ENCODE data around the gene SMTNL2. TPM values are rescaled to one million over a fixed set of nuclear protein-coding genes. Genes with fewer than 3 reads are reported as not detected.
"Not testable (repeated sequence)": the region's sequence is repeated elsewhere in the genome, so short reads cannot be mapped to it uniquely, and the experiment has no call there.

Gene SMTNL2
- total RNA-seq, 2 experiments from 2014 or later = not detected

GRCh38 chr17:4583206-4583605 is 1.1 kb upstream of the SMTNL2 start:
- Mint-ChIP-seq H3K9me3 (no peaks in the 10 kb centered on the region), H3K27me3 (peaks cover 48% of the 10 kb centered on the region), H3K27ac (no peak overlapping the region), H3K4me3 (no peak overlapping the region), H3K36me3 (no peaks in the 10 kb centered on the region), H3K4me1 (peaks cover 4% of the 10 kb centered on the region)
- DNase-seq = no peak

DNA sequence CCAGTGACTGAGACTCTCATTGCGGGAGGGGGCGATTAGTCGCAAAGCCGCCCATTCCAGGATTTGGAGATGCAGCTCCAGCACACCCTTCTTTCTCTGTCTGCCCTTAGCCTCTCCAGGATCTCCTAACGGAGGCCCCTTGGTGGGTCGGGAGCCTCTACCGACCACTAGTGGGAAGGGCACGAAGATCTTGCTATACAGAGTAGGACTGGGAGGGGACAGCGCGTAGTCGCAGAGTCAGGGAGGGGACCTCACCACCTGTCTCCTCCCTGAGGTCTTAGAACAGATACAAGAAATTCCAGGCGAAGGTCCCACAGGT is 588 bp upstream of the SMTNL2 start:
- DNase-seq = peak; percentile 25
- H3K27me3 Mint-ChIP-seq = peaks cover 48% of the 10 kb centered on the region
- peak overlapping the region; percentile 63 for H3K4me3 Mint-ChIP-seq
- H3K4me1 Mint-ChIP-seq = peaks cover 4% of the 10 kb centered on the region
- no peaks in the 10 kb centered on the region for H3K36me3 Mint-ChIP-seq
- H3K9me3 Mint-ChIP-seq = no peaks in the 10 kb centered on the region
- no peak overlapping the region for H3K27ac Mint-ChIP-seq

DNA sequence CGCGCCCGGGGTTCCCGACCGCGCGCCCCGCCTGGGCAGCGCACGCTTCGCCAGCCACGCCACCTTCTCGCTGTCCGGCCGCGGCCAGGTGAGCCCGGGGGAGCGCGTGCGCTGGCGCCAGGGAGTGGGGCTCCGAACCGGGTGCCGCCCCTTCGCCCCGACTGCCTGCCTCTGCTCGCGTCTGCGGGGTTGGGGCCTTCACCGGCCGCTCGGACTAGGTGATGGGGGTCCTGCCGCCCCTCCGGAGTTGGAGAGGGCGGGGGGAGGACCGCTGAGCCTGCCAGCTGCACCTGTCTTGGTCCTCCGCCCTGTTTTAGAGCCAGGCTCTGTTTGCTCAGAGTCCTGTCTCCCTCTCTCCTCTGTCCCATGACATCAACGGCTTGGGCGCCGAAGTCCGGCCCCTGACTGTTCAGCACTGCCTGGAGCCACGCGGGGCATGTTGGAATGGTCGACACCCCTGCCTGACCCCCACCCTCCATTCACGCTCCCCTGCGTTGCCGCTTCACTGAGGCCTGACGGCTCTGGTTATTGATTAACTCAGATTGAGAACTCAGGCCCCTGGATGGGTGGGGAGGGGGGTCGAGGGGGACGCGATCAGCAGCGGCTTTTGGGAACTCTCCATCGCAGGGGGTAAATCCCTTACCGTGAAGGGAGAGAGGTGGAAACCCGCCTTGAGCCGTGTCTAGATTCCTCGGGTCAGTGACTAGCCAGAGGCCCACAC is 748 bp downstream of the SMTNL2 start:
- no peak overlapping the region for H3K27ac Mint-ChIP-seq
- no peak for DNase-seq
- no peaks in the 10 kb centered on the region for H3K9me3 Mint-ChIP-seq
- peaks cover 48% of the 10 kb centered on the region for H3K27me3 Mint-ChIP-seq
- no peaks in the 10 kb centered on the region for H3K36me3 Mint-ChIP-seq
- H3K4me1 Mint-ChIP-seq = peaks cover 4% of the 10 kb centered on the region
- H3K4me3 Mint-ChIP-seq = peak overlapping the region; percentile 25

DNA sequence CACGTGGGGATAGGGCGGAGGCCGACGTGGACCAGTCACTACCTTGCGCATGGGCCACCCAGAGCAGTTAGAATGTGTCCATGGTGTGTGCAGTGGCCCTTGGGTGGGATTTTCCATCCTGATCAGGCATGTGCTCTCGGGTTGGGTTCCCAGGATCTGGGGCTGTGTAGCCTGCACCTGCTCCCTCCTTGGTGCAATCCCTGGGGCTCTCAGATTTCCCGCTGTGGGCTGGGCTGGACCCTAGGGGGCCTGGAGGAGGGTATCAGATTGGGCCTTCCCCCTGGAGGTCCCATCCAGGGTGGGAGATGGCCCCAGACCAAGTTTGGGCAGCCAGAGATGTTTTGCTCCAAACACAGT is 1.3 kb downstream of the SMTNL2 start:
- no peak for DNase-seq
- Mint-ChIP-seq H3K4me1 (peaks cover 4% of the 10 kb centered on the region), H3K27ac (no peak overlapping the region), H3K36me3 (no peaks in the 10 kb centered on the region), H3K27me3 (peaks cover 48% of the 10 kb centered on the region), H3K9me3 (no peaks in the 10 kb centered on the region), H3K4me3 (no peak overlapping the region)

DNA sequence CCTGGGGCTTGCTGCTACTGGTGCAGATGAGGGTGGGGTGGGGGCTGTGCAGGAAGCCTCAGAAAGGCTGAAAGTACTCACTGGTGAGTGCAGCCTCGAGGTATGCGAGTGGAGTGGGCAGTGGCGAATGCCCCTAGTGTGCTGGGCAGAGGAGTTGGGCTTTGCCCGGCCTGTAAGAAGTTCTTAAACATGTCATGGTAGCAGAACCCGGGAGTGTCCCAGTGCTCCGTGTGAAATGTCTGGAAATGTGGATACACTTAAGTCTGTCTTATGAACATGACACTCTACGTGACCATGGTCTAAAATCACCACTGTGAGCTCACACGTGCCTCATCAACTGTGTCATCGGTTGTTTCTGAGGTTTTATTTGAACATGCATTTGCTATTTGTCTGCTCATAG is 1.7 kb downstream of the SMTNL2 start:
- no peak for DNase-seq
- H3K9me3 Mint-ChIP-seq = no peaks in the 10 kb centered on the region
- no peak overlapping the region for H3K4me3 Mint-ChIP-seq
- no peaks in the 10 kb centered on the region for H3K36me3 Mint-ChIP-seq
- peaks cover 4% of the 10 kb centered on the region for H3K4me1 Mint-ChIP-seq
- no peak overlapping the region for H3K27ac Mint-ChIP-seq
- H3K27me3 Mint-ChIP-seq = peaks cover 45% of the 10 kb centered on the region

- no peak for DNase-seq
- Mint-ChIP-seq H3K4me3 (no peak overlapping the region), H3K9me3 (no peaks in the 10 kb centered on the region), H3K27ac (no peak overlapping the region), H3K27me3 (peaks cover 34% of the 10 kb centered on the region), H3K4me1 (peaks cover 4% of the 10 kb centered on the region), H3K36me3 (no peaks in the 10 kb centered on the region)
Measured at GRCh38 chr17:4587195-4587594, 2.9 kb downstream of the SMTNL2 start.

- H3K4me3 Mint-ChIP-seq = no peak overlapping the region
- H3K27me3 Mint-ChIP-seq = peaks cover 29% of the 10 kb centered on the region
- no peak overlapping the region for H3K27ac Mint-ChIP-seq
- DNase-seq = no peak
- no peaks in the 10 kb centered on the region for H3K9me3 Mint-ChIP-seq
- peaks cover 4% of the 10 kb centered on the region for H3K4me1 Mint-ChIP-seq
- H3K36me3 Mint-ChIP-seq = no peaks in the 10 kb centered on the region
Measured at GRCh38 chr17:4587803-4588202, 3.5 kb downstream of the SMTNL2 start.

DNA sequence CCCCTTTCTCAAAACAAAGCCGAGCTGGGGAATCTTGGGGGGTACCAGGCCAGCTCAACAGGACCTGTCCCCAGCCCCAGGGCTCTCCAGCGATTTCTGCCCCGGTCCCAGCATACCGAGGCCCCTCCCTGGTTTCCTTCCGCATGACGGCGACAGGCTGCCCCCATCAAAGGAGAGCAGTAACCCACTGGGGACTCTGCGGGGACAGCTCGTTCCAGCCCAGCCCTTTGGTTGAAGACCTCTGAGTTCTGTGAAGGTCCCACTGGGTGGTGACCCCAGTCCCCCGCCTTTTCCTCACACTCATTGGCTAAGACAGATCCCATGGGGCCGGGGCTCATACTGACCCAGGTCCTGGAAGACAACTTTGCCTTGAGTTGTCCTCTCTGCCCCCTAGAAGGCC is 4.1 kb downstream of the SMTNL2 start:
- Mint-ChIP-seq H3K4me1 (peaks cover 4% of the 10 kb centered on the region), H3K36me3 (no peaks in the 10 kb centered on the region), H3K4me3 (no peak overlapping the region), H3K27ac (no peak overlapping the region), H3K9me3 (no peaks in the 10 kb centered on the region), H3K27me3 (peaks cover 23% of the 10 kb centered on the region)
- no peak for DNase-seq

DNA sequence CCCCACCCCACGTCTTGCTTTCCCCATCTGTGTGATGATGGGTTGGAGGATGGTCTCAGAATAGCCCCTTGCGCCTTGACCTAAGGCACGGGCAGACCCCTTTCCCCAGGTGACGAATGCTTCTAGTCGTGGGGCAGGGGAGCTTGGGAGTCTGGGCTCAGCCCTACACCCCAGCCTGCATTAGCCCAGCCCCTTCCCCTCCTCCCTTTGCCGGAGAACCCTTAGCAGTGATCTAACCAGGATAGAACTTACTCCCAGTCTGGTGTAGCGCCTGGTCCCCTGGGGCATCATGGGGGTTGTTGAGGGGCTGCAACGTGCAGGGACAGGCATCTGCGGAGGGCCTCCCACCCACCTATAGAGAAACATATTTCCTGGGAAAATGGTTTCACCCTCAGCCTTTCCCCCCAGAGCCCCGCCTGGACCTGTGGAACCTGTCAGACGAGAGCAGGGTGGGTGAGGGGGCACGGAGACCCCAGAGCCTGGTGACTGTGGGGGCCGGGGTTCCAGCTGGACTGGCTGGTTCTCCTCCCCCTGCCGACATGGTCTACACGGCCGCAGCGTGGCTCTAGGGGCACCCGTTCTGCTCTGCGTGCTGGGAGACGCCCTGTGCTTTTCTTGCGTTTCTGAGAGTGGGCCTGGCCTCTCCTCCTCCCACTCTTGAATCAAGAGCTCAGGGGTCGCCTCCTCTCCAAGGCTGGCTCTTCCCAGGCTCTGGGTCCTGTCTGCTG is 4.7 kb downstream of the SMTNL2 start:
- H3K27me3 Mint-ChIP-seq = peaks cover 20% of the 10 kb centered on the region
- no peak overlapping the region for H3K27ac Mint-ChIP-seq
- no peaks in the 10 kb centered on the region for H3K36me3 Mint-ChIP-seq
- no peak overlapping the region for H3K4me3 Mint-ChIP-seq
- no peaks in the 10 kb centered on the region for H3K4me1 Mint-ChIP-seq
- H3K9me3 Mint-ChIP-seq = no peaks in the 10 kb centered on the region
- DNase-seq = no peak

DNA sequence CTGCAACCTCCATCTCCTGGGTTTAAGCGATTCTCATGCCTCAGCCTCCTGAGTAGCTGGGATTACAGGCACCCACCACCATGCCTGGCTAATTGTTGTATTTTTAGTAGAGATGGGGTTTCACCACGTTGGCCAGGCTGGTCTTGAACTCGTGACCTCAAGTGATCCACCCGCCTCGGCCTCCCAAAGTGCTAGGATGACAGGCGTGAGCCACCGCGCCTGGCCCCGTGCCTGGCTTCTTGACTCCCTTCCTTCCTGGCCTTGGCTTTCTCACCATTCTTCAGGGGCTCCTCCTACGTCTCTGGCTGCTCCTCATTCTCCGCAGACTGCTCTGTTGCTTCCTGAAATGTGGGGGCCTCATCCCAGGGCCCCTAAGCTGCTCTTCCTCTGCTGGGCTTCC is 5.7 kb downstream of the SMTNL2 start:
- not testable (repeated sequence) for DNase-seq, H3K36me3 Mint-ChIP-seq, H3K4me1 Mint-ChIP-seq, H3K27ac Mint-ChIP-seq, H3K4me3 Mint-ChIP-seq, H3K9me3 Mint-ChIP-seq
- peaks cover 20% of the 10 kb centered on the region for H3K27me3 Mint-ChIP-seq

DNA sequence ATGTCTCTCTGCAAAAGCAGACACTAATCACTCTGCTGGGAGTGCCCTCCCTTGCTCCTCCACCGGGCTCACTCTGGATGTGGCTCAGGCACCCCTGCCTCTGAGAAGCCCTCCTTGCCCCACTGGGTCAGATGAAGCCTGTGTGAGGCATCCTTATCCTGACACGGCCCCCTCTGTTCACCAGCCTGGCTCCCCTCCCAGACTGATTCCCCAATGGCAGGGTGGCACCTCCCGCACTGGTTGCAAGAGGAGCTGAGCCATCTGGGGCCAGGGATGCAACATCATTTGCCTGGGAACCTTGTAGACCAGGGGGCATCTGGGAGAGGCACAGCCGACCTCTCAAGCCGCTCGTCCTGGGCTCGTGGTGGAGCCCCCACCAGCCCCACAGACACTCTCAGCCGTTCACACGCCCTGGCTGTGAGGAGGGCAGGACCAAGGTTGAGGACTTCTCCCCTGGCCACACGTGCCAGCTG is 6.7 kb downstream of the SMTNL2 start:
- H3K27ac Mint-ChIP-seq = no peak overlapping the region
- no peaks in the 10 kb centered on the region for H3K9me3 Mint-ChIP-seq
- no peak for DNase-seq
- no peaks in the 10 kb centered on the region for H3K36me3 Mint-ChIP-seq
- peaks cover 3% of the 10 kb centered on the region for H3K4me1 Mint-ChIP-seq
- no peak overlapping the region for H3K4me3 Mint-ChIP-seq
- H3K27me3 Mint-ChIP-seq = peaks cover 13% of the 10 kb centered on the region

- no peak overlapping the region for H3K4me3 Mint-ChIP-seq
- H3K27ac Mint-ChIP-seq = no peak overlapping the region
- no peaks in the 10 kb centered on the region for H3K9me3 Mint-ChIP-seq
- peaks cover 8% of the 10 kb centered on the region for H3K27me3 Mint-ChIP-seq
- DNase-seq = no peak
- H3K4me1 Mint-ChIP-seq = peaks cover 3% of the 10 kb centered on the region
- no peaks in the 10 kb centered on the region for H3K36me3 Mint-ChIP-seq
Measured at GRCh38 chr17:4591529-4591928, 7.2 kb downstream of the SMTNL2 start.

DNA sequence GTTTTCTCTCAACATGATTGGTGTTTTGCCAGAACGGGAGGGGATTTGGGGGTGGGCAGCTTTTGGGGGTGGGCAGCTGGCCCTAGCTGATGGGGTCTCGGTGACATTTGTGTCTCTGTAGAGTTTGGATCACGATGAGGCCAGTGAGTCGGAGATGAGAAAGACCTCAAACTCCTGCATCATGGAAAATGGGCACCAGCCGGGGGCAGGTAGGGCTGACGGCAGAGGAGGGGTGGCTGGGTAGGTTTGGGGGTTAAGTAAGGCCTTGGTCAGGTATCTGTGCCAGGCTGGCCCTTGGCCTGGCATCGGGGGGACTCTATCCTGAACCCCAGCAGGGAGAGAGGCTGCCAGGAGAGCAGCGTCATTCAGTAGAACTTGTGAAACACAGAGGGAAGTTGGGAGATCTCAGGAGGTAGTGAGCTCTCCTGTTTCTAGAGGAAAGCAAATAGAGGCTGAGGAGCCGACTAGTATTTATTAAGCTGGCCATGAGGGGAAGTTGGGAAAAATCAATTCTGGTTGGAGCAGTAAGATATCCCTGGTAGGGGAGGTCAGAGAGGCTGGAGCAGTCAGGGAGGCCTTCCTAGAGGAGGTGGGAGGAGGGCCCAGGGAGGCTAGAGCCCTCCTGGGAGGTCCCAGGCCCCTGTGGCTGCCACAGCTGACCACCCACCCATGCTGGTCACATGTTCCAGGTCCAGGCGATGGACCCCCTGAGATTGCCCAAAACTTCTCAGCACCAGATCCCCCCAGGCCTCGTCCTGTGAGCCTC is 8.1 kb downstream of the SMTNL2 start:
- Mint-ChIP-seq H3K4me1 (peaks cover 3% of the 10 kb centered on the region), H3K27ac (no peak overlapping the region), H3K9me3 (no peaks in the 10 kb centered on the region), H3K36me3 (no peaks in the 10 kb centered on the region), H3K4me3 (no peak overlapping the region), H3K27me3 (peaks cover 7% of the 10 kb centered on the region)
- no peak for DNase-seq

DNA sequence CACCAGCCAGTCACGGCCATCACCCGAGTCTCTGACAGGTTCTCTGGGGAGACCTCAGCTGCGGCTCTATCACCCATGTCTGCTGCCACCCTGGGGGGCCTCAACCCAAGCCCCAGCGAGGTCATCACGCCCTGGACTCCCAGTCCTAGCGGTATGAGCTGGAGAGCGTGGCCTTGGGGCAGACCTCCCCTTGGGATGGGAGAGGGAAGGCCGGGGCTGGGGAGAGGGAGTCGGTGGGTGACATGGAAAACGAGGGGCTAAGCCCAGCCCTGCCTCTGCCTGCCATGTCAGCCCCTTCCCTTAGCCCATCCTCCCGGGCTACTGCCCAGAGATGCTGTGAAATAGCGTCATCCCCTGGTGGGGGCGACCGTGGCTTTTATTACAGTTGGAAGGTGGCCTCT is 8.7 kb downstream of the SMTNL2 start:
- no peaks in the 10 kb centered on the region for H3K36me3 Mint-ChIP-seq
- H3K4me1 Mint-ChIP-seq = peaks cover 3% of the 10 kb centered on the region
- H3K27me3 Mint-ChIP-seq = peaks cover 7% of the 10 kb centered on the region
- H3K27ac Mint-ChIP-seq = no peak overlapping the region
- H3K4me3 Mint-ChIP-seq = no peak overlapping the region
- no peak for DNase-seq
- H3K9me3 Mint-ChIP-seq = no peaks in the 10 kb centered on the region

DNA sequence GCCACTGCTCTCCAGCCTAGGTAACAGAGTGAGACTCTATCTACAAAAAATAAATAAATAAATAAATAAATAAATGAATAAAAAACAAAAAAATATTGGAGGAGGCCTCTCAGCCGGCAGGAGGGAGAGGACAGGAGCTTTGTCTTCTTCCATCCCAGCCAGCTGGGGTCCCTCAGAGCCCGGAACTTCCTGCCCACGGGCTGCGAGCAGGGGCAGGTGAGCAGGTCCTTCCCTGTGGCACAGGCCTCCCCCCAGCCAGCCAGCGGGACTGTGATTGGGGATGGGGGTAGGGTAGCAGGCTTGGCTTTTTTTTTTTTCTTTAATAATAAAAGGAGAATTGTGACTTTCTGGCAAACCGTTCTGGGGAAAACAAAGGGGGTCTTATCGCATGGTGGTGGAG is 10.1 kb downstream of the SMTNL2 start:
- Mint-ChIP-seq H3K4me3 (no peak overlapping the region), H3K36me3 (no peaks in the 10 kb centered on the region), H3K27ac (no peak overlapping the region)

More for the DNA sequence above, 10.1 kb downstream of the SMTNL2 start:
- Mint-ChIP-seq H3K27me3 (peaks cover 7% of the 10 kb centered on the region), H3K4me1 (peaks cover 3% of the 10 kb centered on the region), H3K9me3 (no peaks in the 10 kb centered on the region)
- no peak for DNase-seq
